COLO829 (cell line): ENCODE results near the gene ZNF620.
"Not testable (repeated sequence)": the region's sequence is repeated elsewhere in the genome, so short reads cannot be mapped to it uniquely, and the experiment has no call there.

Experiments used
- DNase-seq: peaks from one replicate; pipeline ENCODE4 v3.0.0; 2012; ENCODE audit warnings: low spot score

The ZNF620 gene

GRCh38 chr3:40502034-40502433, 3.8 kb upstream of the ZNF620 start:
- no peak for DNase-seq

GRCh38 chr3:40504636-40505430, 1.0 kb upstream of the ZNF620 start:
- DNase-seq: peak; percentile 66

GRCh38 chr3:40511031-40511718, 5.3 kb downstream of the ZNF620 start:
- no peak for DNase-seq

GRCh38 chr3:40516201-40516600, 10.4 kb downstream of the ZNF620 start:
- no peak for DNase-seq

- DNase-seq: no peak
These were observed 12.2 kb downstream of the ZNF620 start for GRCh38 chr3:40518067-40518466.

- DNase-seq: no peak
These were observed 13.0 kb downstream of the ZNF620 start for GRCh38 chr3:40518848-40519247.

GRCh38 chr3:40521254-40521653, 15.4 kb downstream of the ZNF620 start:
- no peak for DNase-seq

- no peak for DNase-seq
These were observed 17.9 kb downstream of the ZNF620 start for GRCh38 chr3:40523781-40524180.

- DNase-seq: no peak
These were observed 18.4 kb downstream of the ZNF620 start for GRCh38 chr3:40524222-40524567.

- DNase-seq: peak; percentile 86
These were observed 18.9 kb downstream of the ZNF620 start, which contains the start of gene ZNF621 for GRCh38 chr3:40524568-40525285. Gene ZNF621, plus strand, starts transcription at chr3:40524960. Its CDS starts 881 bp downstream, at chr3:40525841.

GRCh38 chr3:40528426-40528825, 22.6 kb downstream of the ZNF620 start:
- no peak for DNase-seq

GRCh38 chr3:40532252-40532651, 26.4 kb downstream of the ZNF620 start:
- DNase-seq: no peak

GRCh38 chr3:40534283-40534682, 28.4 kb downstream of the ZNF620 start:
- DNase-seq: no peak

- peak; percentile 92 for DNase-seq
These were observed 41.0 kb downstream of the ZNF620 start for GRCh38 chr3:40546816-40547215.

GRCh38 chr3:40550167-40550566, 44.3 kb downstream of the ZNF620 start:
- DNase-seq: no peak

GRCh38 chr3:40557575-40558161, 51.8 kb downstream of the ZNF620 start:
- no peak for DNase-seq

GRCh38 chr3:40562482-40562881, 56.6 kb downstream of the ZNF620 start:
- DNase-seq: not testable (repeated sequence)

- DNase-seq: not testable (repeated sequence)
These were observed 59.8 kb downstream of the ZNF620 start for GRCh38 chr3:40565629-40566028.

- DNase-seq: no peak
These were observed 60.9 kb downstream of the ZNF620 start for GRCh38 chr3:40566694-40567093.
